Measurements from ENCODE around the gene AMMECR1. TPM values are rescaled to one million over a fixed set of nuclear protein-coding genes. Genes with fewer than 3 reads are reported as not detected.

AMMECR1 gene
- total RNA-seq, 4 donors from 2014 or later: 2.2 to 4.2 (median 2.9) TPM

- H3K9me3 ChIP-seq: no peaks in the 10 kb centered on the region
- H3K27me3 ChIP-seq: peaks cover 0 to 5% of the 10 kb centered on the region in 2 donors
- no peak overlapping the region for H3K27ac ChIP-seq
- 33 to 40% methylated on average over 1 of the region's 1 CpG for WGBS, 2 donors
- TF ChIP-seq CTCF (IDR thresholded peaks at IDR 0.05) (no peak), EP300 (IDR thresholded peaks at IDR 0.05) (no peak), POLR2A (IDR thresholded peaks at IDR 0.05) (no peak)
- H3K4me3 ChIP-seq: no peak overlapping the region
- peaks cover 0 to 7% (median 0%) of the 10 kb centered on the region in 4 donors for H3K4me1 ChIP-seq
- no peaks in the 10 kb centered on the region for H3K36me3 ChIP-seq
- DNase-seq (ENCODE audit: low spot score in 2 of 2): no peak
These were observed 7.0 kb downstream of the AMMECR1 start for GRCh38 chrX:110310896-110311295.

GRCh38 chrX:110310000-110310790 is 7.7 kb downstream of the AMMECR1 start:
- no peak overlapping the region for H3K4me3 ChIP-seq
- H3K27me3 ChIP-seq: peaks cover 0 to 5% of the 10 kb centered on the region in 2 donors
- 67 to 81% methylated on average over 1 of the region's 1 CpG for WGBS, 2 donors
- DNase-seq (ENCODE audit: low spot score in 2 of 2): no peak
- no peaks in the 10 kb centered on the region for H3K9me3 ChIP-seq
- peaks cover 0 to 3% (median 0%) of the 10 kb centered on the region in 4 donors for H3K4me1 ChIP-seq
- no peak for TF ChIP-seq POLR2A (IDR thresholded peaks at IDR 0.05)
- no peak for TF ChIP-seq EP300 (IDR thresholded peaks at IDR 0.05)
- TF ChIP-seq CTCF (IDR thresholded peaks at IDR 0.05): no peak
- H3K27ac ChIP-seq: no peak overlapping the region
- H3K36me3 ChIP-seq: no peaks in the 10 kb centered on the region

GRCh38 chrX:110308220-110308619 is 9.7 kb downstream of the AMMECR1 start:
- peaks cover 0 to 3% (median 0%) of the 10 kb centered on the region in 4 donors for H3K4me1 ChIP-seq
- H3K36me3 ChIP-seq: no peaks in the 10 kb centered on the region
- 71 to 78% methylated on average over 2 of the region's 2 CpGs for WGBS, 2 donors
- no peak for TF ChIP-seq EP300 (IDR thresholded peaks at IDR 0.05)
- no peak for TF ChIP-seq CTCF (IDR thresholded peaks at IDR 0.05)
- TF ChIP-seq POLR2A (IDR thresholded peaks at IDR 0.05): no peak
- DNase-seq (ENCODE audit: low spot score in 2 of 2): no peak
- H3K27me3 ChIP-seq: no peaks in the 10 kb centered on the region
- H3K27ac ChIP-seq: no peak overlapping the region
- no peaks in the 10 kb centered on the region for H3K9me3 ChIP-seq
- no peak overlapping the region for H3K4me3 ChIP-seq

GRCh38 chrX:110304884-110305283 is 13.0 kb downstream of the AMMECR1 start:
- Histone ChIP-seq H3K27ac (no peak overlapping the region), H3K36me3 (no peaks in the 10 kb centered on the region), H3K4me3 (no peak overlapping the region), H3K4me1 (no peaks in the 10 kb centered on the region), H3K9me3 (no peaks in the 10 kb centered on the region), H3K27me3 (no peaks in the 10 kb centered on the region)
- no peak for TF ChIP-seq CTCF (IDR thresholded peaks at IDR 0.05)
- no peak for TF ChIP-seq POLR2A (IDR thresholded peaks at IDR 0.05)
- TF ChIP-seq EP300 (IDR thresholded peaks at IDR 0.05): no peak
- DNase-seq (ENCODE audit: low spot score in 2 of 2): no peak

- no peak for TF ChIP-seq CTCF (IDR thresholded peaks at IDR 0.05)
- TF ChIP-seq POLR2A (IDR thresholded peaks at IDR 0.05): no peak
- TF ChIP-seq EP300 (IDR thresholded peaks at IDR 0.05): no peak
- WGBS, 2 donors: 57 to 61% methylated on average over 1 of the region's 1 CpG
- H3K4me3 ChIP-seq: no peak overlapping the region
- H3K4me1 ChIP-seq: no peaks in the 10 kb centered on the region
- no peak for DNase-seq (ENCODE audit: low spot score in 2 of 2)
- no peak overlapping the region for H3K27ac ChIP-seq
- no peaks in the 10 kb centered on the region for H3K9me3 ChIP-seq
- no peaks in the 10 kb centered on the region for H3K27me3 ChIP-seq
- H3K36me3 ChIP-seq: no peaks in the 10 kb centered on the region
These were observed 13.5 kb downstream of the AMMECR1 start for GRCh38 chrX:110304371-110304770.

Measured in tibial nerve (tissue), 4 donors.